ENCODE data around the gene ATOX1.

ATOX1 gene

DNA sequence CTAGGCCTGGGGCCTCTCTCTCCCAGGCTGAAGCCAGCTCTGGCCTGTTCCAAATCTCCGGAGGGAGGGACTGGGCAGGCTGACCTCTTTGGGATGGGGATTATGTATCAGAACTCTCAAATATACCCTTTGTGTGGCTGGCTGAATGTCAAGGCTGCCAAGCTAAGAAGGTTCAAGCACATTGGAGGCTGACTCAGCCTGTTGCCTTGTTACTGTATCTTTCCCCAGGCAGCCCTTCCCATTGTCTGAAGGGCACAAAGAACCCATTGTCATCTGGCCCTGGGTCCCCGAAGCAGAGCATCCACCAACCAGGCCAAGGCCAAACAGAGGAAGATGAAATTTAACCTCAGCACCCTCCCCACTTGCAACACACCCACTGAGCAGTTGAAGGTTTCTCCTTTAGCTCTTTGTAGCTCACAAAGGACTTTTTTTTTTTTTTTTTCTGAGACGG, 64.4 kb downstream of the ATOX1 start:
- DNase-seq = no peak
